ENCODE data around the gene PYGO2.

- TF ChIP-seq POLR2AphosphoS5 (IDR thresholded peaks at IDR 0.05; ENCODE audit: borderline replicate concordance, low read depth, low read length) (peak; percentile 78), EZH2 (IDR thresholded peaks at IDR 0.05) (no peak)
Measured at GRCh38 chr1:154936555-154937084, 25.0 kb downstream of the PYGO2 start, which contains the start of gene PMVK.

Data from SK-N-MC (cell line).